Lower lobe of right lung (tissue), 2 donors: ENCODE results near the gene COX4I2. TPM values are rescaled to one million over a fixed set of nuclear protein-coding genes. Genes with fewer than 3 reads are reported as not detected.

Source experiments
- ATAC-seq, 2 donors: fragments of 200-7000 bp; cut with Tn5 transposase; one replicate each; pipeline ENCODE4 v1.9.1; 2020 to 2022; ENCODE audit warnings: mild to moderate bottlenecking in 2 of 2, moderate library complexity in 2 of 2
- DNase-seq: peaks from one replicate; pipeline ENCODE4 v3.0.0-alpha.2; 2020
- H3K27ac ChIP-seq: fragments of 200-600 bp; one replicate; pipeline ENCODE4 v1.8.0; 2022
- H3K27me3 ChIP-seq: fragments of 200-600 bp; one replicate; pipeline ENCODE4 v1.8.0; 2022; ENCODE audit warnings: low read depth
- H3K36me3 ChIP-seq: fragments of 200-600 bp; one replicate; pipeline ENCODE4 v1.8.0; 2022; ENCODE audit warnings: mild to moderate bottlenecking
- H3K4me1 ChIP-seq: fragments of 200-600 bp; one replicate; pipeline ENCODE4 v1.8.0; 2022
- H3K4me3 ChIP-seq: fragments of 200-600 bp; one replicate; pipeline ENCODE4 v1.8.0; 2022; ENCODE audit warnings: mild to moderate bottlenecking
- H3K9me3 ChIP-seq: fragments of 200-600 bp; one replicate; pipeline ENCODE4 v1.8.0; 2022
- CTCF ChIP-seq: fragments of 200-600 bp; IDR thresholded peaks from one replicate; pipeline ENCODE4 v1.8.0; 2022; ENCODE audit warnings: antibody characterized with exemption, mild to moderate bottlenecking
- intact Hi-C: fragments of 100-400 bp; cut with DNase I; formaldehyde crosslinking; loops from one replicate; pipeline ENCODE4 v1.11.0; 2022
- total RNA-seq: library from RNA; stranded (reverse); fragmentation: NEBNext Ultra II Directional; extraction: Animal tissue kit (Norgen Biotek cat#: 25700); gene quantifications from one replicate; pipeline ENCODE4 v1.2.1, GENCODE V29; 2021
- donor health status: DM: no; HTN: yes; CAD: no; lungs with severe emphysema.

The COX4I2 gene
- total RNA-seq, 1 donor from 2014 or later = 17.1 TPM

GRCh38 chr20:31663838-31664695 is 26.4 kb downstream of the COX4I2 start:
- Histone ChIP-seq H3K4me3 (no peak overlapping the region), H3K27me3 (no peaks in the 10 kb centered on the region), H3K9me3 (no peaks in the 10 kb centered on the region), H3K4me1 (peaks cover 72% of the 10 kb centered on the region), H3K27ac (peak overlapping the region; percentile 80), H3K36me3 (peaks cover 25% of the 10 kb centered on the region)
- DNase-seq (peak; percentile 73), ATAC-seq (peak; percentile 65 to 69)
- no peak for TF ChIP-seq CTCF
- intact Hi-C loops = loop anchor here (10.0 kb wide), 1 partner anchor 51 kb away; no protein-coding TSS in a partner anchor

DNA sequence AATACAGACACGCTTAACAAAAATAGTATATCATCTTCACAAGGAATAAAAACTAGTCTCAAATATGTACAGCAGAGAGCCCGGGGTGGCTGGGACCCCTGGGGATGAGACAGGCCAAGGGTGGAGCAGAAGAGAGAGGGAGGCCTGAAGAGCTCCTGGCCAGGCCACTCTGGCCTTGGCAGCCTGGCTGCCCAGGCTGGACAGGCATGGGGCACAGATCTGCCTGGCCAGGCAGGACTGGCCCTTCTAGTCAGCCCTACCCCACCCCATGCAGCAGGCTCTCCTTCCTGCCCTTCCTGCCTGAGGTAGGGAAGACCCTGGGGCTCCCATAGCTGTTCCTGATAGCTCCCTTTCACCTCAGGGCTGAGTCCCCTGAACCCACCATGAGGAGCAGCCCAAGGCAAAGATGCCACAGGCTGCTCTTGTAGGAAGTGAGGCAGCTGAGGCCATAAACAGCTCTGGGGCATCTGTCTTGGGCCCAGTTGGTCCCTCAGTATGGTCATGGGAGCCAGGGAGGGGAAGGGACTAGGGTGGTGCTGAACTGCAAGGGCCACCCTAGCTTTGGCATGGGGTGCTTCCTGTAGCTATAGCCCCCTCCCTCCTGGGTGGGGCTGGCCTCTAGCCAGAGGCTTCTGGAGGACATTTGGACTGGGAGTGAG is 27.1 kb downstream of the COX4I2 start:
- Histone ChIP-seq H3K27me3 (no peaks in the 10 kb centered on the region), H3K36me3 (peaks cover 25% of the 10 kb centered on the region), H3K27ac (peak overlapping the region; percentile 80), H3K9me3 (no peaks in the 10 kb centered on the region), H3K4me1 (peaks cover 79% of the 10 kb centered on the region), H3K4me3 (no peak overlapping the region)
- no peak for DNase-seq
- no peak for TF ChIP-seq CTCF
- intact Hi-C loops = loop anchor here (10.0 kb wide), 1 partner anchor 50 kb away; no protein-coding TSS in a partner anchor
- ATAC-seq = peak in 1 of 2 donors; percentile 20

DNA sequence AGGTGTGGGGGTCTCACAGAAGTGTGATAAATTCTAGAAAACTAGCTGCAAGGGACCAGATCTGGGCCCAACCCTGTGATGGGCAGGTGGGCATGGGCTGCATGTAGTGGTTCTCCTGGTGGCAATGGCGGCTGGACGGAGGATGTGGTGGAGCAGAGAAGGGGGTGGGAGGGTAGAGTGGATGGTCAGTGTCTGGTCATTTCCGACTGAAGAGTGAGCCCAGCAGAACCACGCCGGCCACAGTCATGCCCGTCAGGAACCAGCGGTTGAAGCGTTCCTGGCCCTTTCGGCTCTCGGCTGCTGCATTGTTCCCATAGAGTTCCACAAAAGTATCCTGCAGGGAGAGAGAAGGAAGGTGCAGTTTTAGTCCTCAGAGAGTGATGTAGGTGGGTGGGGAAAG is 28.0 kb downstream of the COX4I2 start:
- Histone ChIP-seq H3K27ac (peak overlapping the region; percentile 80), H3K4me1 (peaks cover 88% of the 10 kb centered on the region), H3K27me3 (no peaks in the 10 kb centered on the region), H3K36me3 (peaks cover 25% of the 10 kb centered on the region), H3K9me3 (no peaks in the 10 kb centered on the region), H3K4me3 (no peak overlapping the region)
- ATAC-seq (no peak), DNase-seq (no peak)
- intact Hi-C loops = loop anchor here (10.0 kb wide), 1 partner anchor 49 kb away; no protein-coding TSS in a partner anchor
- no peak for TF ChIP-seq CTCF

DNA sequence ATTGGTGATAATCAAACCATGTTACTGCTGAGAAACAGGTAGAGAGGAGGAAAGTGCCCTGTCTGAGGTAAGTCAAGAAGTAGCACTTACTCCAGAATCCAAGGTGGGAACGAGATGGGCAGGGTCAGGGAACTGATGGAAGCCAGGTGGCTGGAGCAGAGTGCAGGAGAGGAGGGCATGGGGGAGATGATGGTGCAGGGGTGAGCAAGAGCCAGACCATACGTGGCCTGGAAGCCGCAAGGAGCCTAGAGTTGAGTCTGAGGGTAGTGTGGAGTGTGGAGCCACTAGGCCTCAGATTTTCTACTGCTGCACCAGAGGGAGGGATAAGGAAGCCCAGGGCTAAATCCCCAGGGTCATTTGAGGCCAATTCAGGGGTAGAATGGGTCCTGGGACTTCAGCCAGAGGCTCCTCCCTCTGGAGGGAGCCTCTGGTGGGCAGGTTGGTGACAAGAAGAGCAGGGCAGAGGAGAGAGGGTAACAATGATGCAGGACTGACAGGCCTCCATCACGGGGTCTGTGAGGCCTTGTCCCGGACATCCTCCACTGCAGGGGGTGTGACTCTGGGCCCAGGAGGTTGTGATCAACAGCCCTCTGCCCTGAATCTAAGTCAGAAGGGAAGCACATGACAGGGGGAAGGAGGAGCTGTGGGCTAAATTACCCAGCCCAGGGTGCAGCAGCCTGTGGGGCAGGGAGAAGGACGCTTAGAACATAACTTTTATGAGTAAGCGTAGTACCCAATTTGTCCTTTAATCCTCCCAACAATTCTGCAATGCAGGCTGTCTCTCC is 28.7 kb downstream of the COX4I2 start:
- Histone ChIP-seq H3K4me3 (no peak overlapping the region), H3K36me3 (peaks cover 25% of the 10 kb centered on the region), H3K27me3 (no peaks in the 10 kb centered on the region), H3K27ac (peak overlapping the region; percentile 80), H3K4me1 (peaks cover 92% of the 10 kb centered on the region), H3K9me3 (no peaks in the 10 kb centered on the region)
- TF ChIP-seq CTCF = no peak
- intact Hi-C loops = loop anchor here (10.0 kb wide), 1 partner anchor 48 kb away; no protein-coding TSS in a partner anchor
- ATAC-seq (peak; percentile 41 to 81), DNase-seq (peak; percentile 82)
